Liver (tissue), 9 donors: ENCODE measurements around the gene PCP2. TPM values are rescaled to one million over a fixed set of nuclear protein-coding genes. Genes with fewer than 3 reads are reported as not detected.

Experiments used
- DNase-seq: peaks from one replicate; pipeline ENCODE4 v3.0.0-alpha.2; 2017; ENCODE audit warnings: low spot score
- H3K27ac ChIP-seq, 2 donors: one replicate each; pipeline ENCODE4 v1.7.0; 2013; ENCODE audit warnings: inconsistent platforms in 2 of 2, low read length in 2 of 2, control low read depth in 1 of 2, low read depth in 1 of 2, mild to moderate bottlenecking in 1 of 2
- H3K27me3 ChIP-seq, 4 donors: one replicate each; pipeline versions ENCODE4 v1.6.1 to v1.7.0; 2013; ENCODE audit warnings: low read length in 3 of 4, inconsistent platforms in 1 of 4, mild to moderate bottlenecking in 1 of 4, moderate library complexity in 1 of 4; ENCODE audit not compliant: control insufficient read depth in 4 of 4, insufficient read depth in 4 of 4
- H3K36me3 ChIP-seq, 4 donors: one replicate each; pipeline versions ENCODE4 v1.6.1 to v1.7.0; 2013; ENCODE audit warnings: low read length in 3 of 4, mild to moderate bottlenecking in 3 of 4, low read depth in 1 of 4, moderate library complexity in 1 of 4; ENCODE audit not compliant: control insufficient read depth in 4 of 4, insufficient read depth in 3 of 4
- H3K4me1 ChIP-seq, 4 donors: one replicate each; pipeline versions ENCODE4 v1.6.1 to v1.7.0; 2013; ENCODE audit warnings: low read length in 3 of 4, mild to moderate bottlenecking in 3 of 4, moderate library complexity in 1 of 4; ENCODE audit not compliant: control insufficient read depth in 4 of 4, insufficient read depth in 4 of 4
- H3K4me3 ChIP-seq, 3 donors: one replicate each; pipeline versions ENCODE4 v1.6.1 to v1.7.0; 2013; ENCODE audit warnings: low read length in 3 of 3, control low read depth in 1 of 3, low read depth in 1 of 3, mild to moderate bottlenecking in 1 of 3
- H3K9ac ChIP-seq, 2 donors: one replicate each; pipeline ENCODE4 v1.7.0; 2013; ENCODE audit warnings: low read length in 2 of 2, mild to moderate bottlenecking in 2 of 2, moderate library complexity in 2 of 2, control low read depth in 1 of 2, low read depth in 1 of 2
- H3K9me3 ChIP-seq, 4 donors: one replicate each; pipeline versions ENCODE4 v1.6.1 to v1.7.0; 2013; ENCODE audit warnings: low read length in 3 of 4; ENCODE audit not compliant: control insufficient read depth in 4 of 4
- ATF3 ChIP-seq: IDR thresholded peaks from 2 replicates; pipeline ENCODE4 v1.6.1; 2016; ENCODE audit warnings: antibody characterized with exemption
- EGR1 ChIP-seq, 2 donors: IDR thresholded peaks; 2 replicates each; pipeline ENCODE4 v1.6.1; 2016 to 2018; ENCODE audit warnings: antibody characterized with exemption in 2 of 2, low read depth in 2 of 2
- FOXA1 ChIP-seq: IDR thresholded peaks from 2 replicates; pipeline ENCODE4 v1.6.1; 2016; ENCODE audit warnings: antibody characterized with exemption
- FOXA2 ChIP-seq: IDR thresholded peaks from 2 replicates; pipeline ENCODE4 v1.6.1; 2016; ENCODE audit warnings: antibody characterized with exemption
- GABPA ChIP-seq, 2 donors: IDR thresholded peaks in 1 of 2; conservative IDR thresholded peaks in 1 of 2; 2 replicates each; pipeline ENCODE4 v1.6.1; 2016; ENCODE audit warnings: antibody characterized with exemption in 2 of 2, mild to moderate bottlenecking in 1 of 2, moderate library complexity in 1 of 2
- HNF4A ChIP-seq, 2 donors: conservative IDR thresholded peaks; 2 replicates each; pipeline ENCODE4 v1.6.1; 2016; ENCODE audit warnings: antibody characterized with exemption in 2 of 2, mild to moderate bottlenecking in 2 of 2
- HNF4G ChIP-seq: IDR thresholded peaks from 2 replicates; pipeline ENCODE4 v1.6.1; 2016; ENCODE audit warnings: antibody characterized with exemption
- JUND ChIP-seq, 2 donors: IDR thresholded peaks; 2 replicates each; pipeline ENCODE4 v1.6.1; 2016; ENCODE audit warnings: antibody characterized with exemption in 2 of 2
- MAX ChIP-seq: IDR thresholded peaks from 2 replicates; pipeline ENCODE4 v1.6.1; 2016; ENCODE audit warnings: antibody characterized with exemption
- NR2F2 ChIP-seq: IDR thresholded peaks from 2 replicates; pipeline ENCODE4 v1.6.1; 2016; ENCODE audit warnings: antibody characterized with exemption
- RAD21 ChIP-seq, 2 donors: IDR thresholded peaks; 2 replicates each; pipeline ENCODE4 v1.6.1; 2016; ENCODE audit warnings: antibody characterized with exemption in 2 of 2, mild to moderate bottlenecking in 2 of 2
- REST ChIP-seq: IDR thresholded peaks from 2 replicates; pipeline ENCODE4 v1.6.1; 2016; ENCODE audit warnings: antibody characterized with exemption, mild to moderate bottlenecking
- RXRA ChIP-seq, 2 donors: IDR thresholded peaks; 2 replicates each; pipeline ENCODE4 v1.6.1; 2017 to 2018; ENCODE audit warnings: antibody characterized with exemption in 2 of 2, mild to moderate bottlenecking in 1 of 2
- SP1 ChIP-seq: IDR thresholded peaks from 2 replicates; pipeline ENCODE4 v1.6.1; 2018; ENCODE audit warnings: antibody characterized with exemption, mild to moderate bottlenecking
- TAF1 ChIP-seq: conservative IDR thresholded peaks from 2 replicates; pipeline ENCODE4 v1.6.1; 2016; ENCODE audit warnings: antibody characterized with exemption, mild to moderate bottlenecking
- YY1 ChIP-seq: IDR thresholded peaks from 2 replicates; pipeline ENCODE4 v1.6.1; 2016; ENCODE audit warnings: antibody characterized with exemption, mild to moderate bottlenecking
- ZBTB33 ChIP-seq: IDR thresholded peaks from 2 replicates; pipeline ENCODE4 v1.6.1; 2016; ENCODE audit warnings: antibody characterized with exemption
- WGBS: extraction: QIAGEN DNeasy Blood & Tissue Kit; methylation state at CpG from one replicate; pipeline ENCODE4 v1.1.7; 2013; 5-methylcytosine and 5-hydroxymethylcytosine counted together
- polyA plus RNA-seq, 2 donors: library from polyadenylated mRNA; stranded (reverse) in 1 of 2; unstranded in 1 of 2; fragments of 200-250 nt in 1 of 2; fragments of >200 nt in 1 of 2; fragmentation: Nextera tagmentation in 1 of 2; extraction: Ambion mirVana in 1 of 2; gene quantifications; one replicate each; pipeline versions ENCODE4 v1.2.1 to v1.2.3, GENCODE V29; 2013 to 2015
- total RNA-seq, 2 donors: library from RNA; depleted of rRNA; stranded (reverse); fragments of >200 nt; gene quantifications; one replicate each; pipeline ENCODE4 v1.2.3, GENCODE V29; 2014
- TF ChIP-seq, protein P1 (sequence below): fragments of 150-350 bp; IDR thresholded peaks from 2 replicates; pipeline ENCODE4 v1.5.1; 2017; ENCODE audit warnings: improper control_type of control experiment, low read depth, low read length; ENCODE audit not compliant: missing input control
- donor health status: healthy.
- donor health status: healthy.
- donor health status: healthy.
- donor health status: healthy.
- donor health status: healthy.

The PCP2 gene
- total RNA-seq, result not detected
- polyA plus RNA-seq, result under 1 TPM; 0.08 to 0.25 TPM

DNA sequence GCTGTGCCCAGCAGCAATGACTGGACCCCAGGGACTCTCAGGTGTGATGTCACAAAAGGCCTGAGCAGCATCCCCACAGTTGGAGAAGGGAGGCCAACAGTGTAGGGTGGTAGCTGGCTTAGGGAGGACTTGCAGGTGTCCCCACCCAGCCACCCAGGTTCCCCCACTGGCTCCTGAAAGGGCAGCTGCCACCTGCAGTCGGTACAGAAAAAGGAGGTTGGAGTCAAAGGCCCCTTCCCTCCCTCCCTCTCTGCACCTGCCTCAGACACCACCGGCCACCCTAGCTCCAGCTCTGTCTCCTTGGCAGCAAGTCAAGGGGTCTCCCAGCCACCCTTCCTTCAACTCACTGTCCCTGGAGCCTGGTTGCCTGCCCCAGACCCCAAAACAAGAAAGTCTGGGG lies at the start of gene PCP2:
PCP2 (minus strand) TSS at position 22 of the 400 bp plus-strand sequence. CDS start 262 bp downstream, outside the sequence.
- no peak within 1 kb of the TSS for H3K4me3 ChIP-seq
- H3K27me3 ChIP-seq, result no peaks in the 10 kb centered on the region
- DNase-seq, result no peak
- no peak within 1 kb of the TSS for H3K9ac ChIP-seq
- H3K36me3 ChIP-seq, result peaks cover 0 to 6% (median 0%) of the 10 kb centered on the region in 4 donors
- WGBS, result 63% methylated on average over 2 of the region's 2 CpGs
- H3K27ac ChIP-seq, result no peak within 1 kb of the TSS
- TF ChIP-seq YY1, result no peak
- TF ChIP-seq ZBTB33, result no peak
- TF ChIP-seq GABPA (IDR thresholded peaks at IDR 0.05 in 1 of 2, conservative IDR thresholded peaks at IDR 0.05 in 1 of 2), result no peak
- no peak for TF ChIP-seq REST
- no peak for TF ChIP-seq FOXA1
- TF ChIP-seq TAF1, result no peak
- no peak for TF ChIP-seq SP1
- TF ChIP-seq, protein P1, sequence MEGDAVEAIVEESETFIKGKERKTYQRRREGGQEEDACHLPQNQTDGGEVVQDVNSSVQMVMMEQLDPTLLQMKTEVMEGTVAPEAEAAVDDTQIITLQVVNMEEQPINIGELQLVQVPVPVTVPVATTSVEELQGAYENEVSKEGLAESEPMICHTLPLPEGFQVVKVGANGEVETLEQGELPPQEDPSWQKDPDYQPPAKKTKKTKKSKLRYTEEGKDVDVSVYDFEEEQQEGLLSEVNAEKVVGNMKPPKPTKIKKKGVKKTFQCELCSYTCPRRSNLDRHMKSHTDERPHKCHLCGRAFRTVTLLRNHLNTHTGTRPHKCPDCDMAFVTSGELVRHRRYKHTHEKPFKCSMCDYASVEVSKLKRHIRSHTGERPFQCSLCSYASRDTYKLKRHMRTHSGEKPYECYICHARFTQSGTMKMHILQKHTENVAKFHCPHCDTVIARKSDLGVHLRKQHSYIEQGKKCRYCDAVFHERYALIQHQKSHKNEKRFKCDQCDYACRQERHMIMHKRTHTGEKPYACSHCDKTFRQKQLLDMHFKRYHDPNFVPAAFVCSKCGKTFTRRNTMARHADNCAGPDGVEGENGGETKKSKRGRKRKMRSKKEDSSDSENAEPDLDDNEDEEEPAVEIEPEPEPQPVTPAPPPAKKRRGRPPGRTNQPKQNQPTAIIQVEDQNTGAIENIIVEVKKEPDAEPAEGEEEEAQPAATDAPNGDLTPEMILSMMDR, result no peak
- TF ChIP-seq HNF4G, result no peak
- TF ChIP-seq JUND (IDR thresholded peaks at IDR 0.05), result no peak
- TF ChIP-seq HNF4A (conservative IDR thresholded peaks at IDR 0.05), result no peak
- no peak for TF ChIP-seq FOXA2
- no peak for TF ChIP-seq RAD21 (IDR thresholded peaks at IDR 0.05)
- no peak for TF ChIP-seq ATF3
- TF ChIP-seq RXRA (IDR thresholded peaks at IDR 0.05), result no peak
- no peak for TF ChIP-seq MAX
- no peak for TF ChIP-seq EGR1 (IDR thresholded peaks at IDR 0.05; ENCODE audit: low read depth in 2 of 2)
- no peak for TF ChIP-seq NR2F2
- no peaks in the 10 kb centered on the region for H3K9me3 ChIP-seq
- peaks cover 8 to 42% (median 30%) of the 10 kb centered on the region in 4 donors for H3K4me1 ChIP-seq
